BJ (cell line): ENCODE data around the gene LRRN4. TPM values are rescaled to one million over a fixed set of nuclear protein-coding genes. Genes with fewer than 3 reads are reported as not detected.

Experiments
- CTCF ChIA-PET: fragments of 350-600 bp; formaldehyde crosslinking; extraction: SDS; loops from one replicate; lab custom pipeline; 2021; ENCODE audit warnings: antibody characterized with exemption, inconsistent platforms; lab: Yijun Ruan, JAX
- POLR2A ChIA-PET: fragments of 300-600 bp; sonication (Branson Sonifier 250); formaldehyde crosslinking; extraction: SDS; loops from one replicate; lab custom pipeline; 2021; ENCODE audit warnings: antibody characterized with exemption; lab: Charles Lee
- DNase-seq: peaks from one replicate; pipeline ENCODE4 v3.0.0-alpha.2; 2011; ENCODE audit warnings: low read depth
- H3K27me3 ChIP-seq: 2 replicates; pipeline ENCODE4 v1.6.0; 2011; ENCODE audit warnings: low read length; ENCODE audit not compliant: control insufficient read depth, insufficient read depth
- H3K36me3 ChIP-seq: 2 replicates; pipeline ENCODE4 v1.5.1; 2011; ENCODE audit warnings: low read length; ENCODE audit not compliant: control insufficient read depth, insufficient read depth
- H3K4me3 ChIP-seq: 2 replicates; pipeline ENCODE4 v1.5.1; 2011; ENCODE audit warnings: low read depth, mild to moderate bottlenecking, control low read depth, low read length
- CTCF ChIP-seq: IDR thresholded peaks from 2 replicates; pipeline ENCODE4 v1.5.1; 2011; ENCODE audit warnings: low read depth, mild to moderate bottlenecking, control low read depth, inconsistent platforms, low read length, moderate library complexity; ENCODE audit not compliant: insufficient read depth
- polyA plus RNA-seq: library from polyadenylated mRNA; depleted of rRNA; stranded (reverse); fragments of >200 nt; gene quantifications from 2 replicates; pipeline ENCODE4 v1.2.3, GENCODE V29; 2011

Gene LRRN4
- polyA plus RNA-seq, 1 experiment, result 0.06 TPM

GRCh38 chr20:6028818-6029217 is 25.0 kb downstream of the LRRN4 start:
- ChIA-PET POLR2A (no interaction called here), CTCF (interaction anchor here (1.3 kb wide), 1 partner anchor 10 kb away, joined by 3 read pairs; no protein-coding TSS in a partner anchor)
- Histone ChIP-seq H3K36me3 (peaks cover 9% of the 10 kb centered on the region), H3K4me3 (no peak overlapping the region), H3K27me3 (no peaks in the 10 kb centered on the region)
- TF ChIP-seq CTCF, result no peak
- no peak for DNase-seq

GRCh38 chr20:6026051-6026450 is 27.8 kb downstream of the LRRN4 start:
- TF ChIP-seq CTCF, result no peak
- no peak overlapping the region for H3K4me3 ChIP-seq
- CTCF ChIA-PET, result no interaction called here

DNA sequence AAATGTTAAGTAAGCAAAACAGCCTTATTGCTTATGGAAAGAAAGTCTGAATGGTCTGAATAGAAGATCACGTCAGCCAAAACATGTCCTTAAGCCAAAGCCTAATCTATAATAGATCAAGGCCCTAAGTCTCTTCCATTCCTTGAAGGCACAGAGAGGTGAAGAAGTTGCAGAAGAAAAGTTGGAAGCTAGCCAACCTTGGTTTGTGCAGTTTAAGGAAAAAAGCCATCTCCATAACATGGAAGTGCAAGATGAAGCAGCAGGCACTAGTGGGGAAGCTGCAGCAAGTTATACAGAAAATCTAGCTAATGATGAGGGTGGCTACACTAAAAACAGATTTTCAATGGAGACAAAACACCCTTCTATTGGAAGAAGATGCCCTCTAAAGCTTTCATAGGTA is 29.1 kb downstream of the LRRN4 start:
- H3K4me3 ChIP-seq, result no peak overlapping the region
- ChIA-PET CTCF (interaction anchor here (1.4 kb wide), 1 partner anchor 16 kb away, joined by 3 read pairs; no protein-coding TSS in a partner anchor), POLR2A (no interaction called here)
- no peaks in the 10 kb centered on the region for H3K27me3 ChIP-seq
- TF ChIP-seq CTCF, result no peak
- no peak for DNase-seq
- peaks cover 9% of the 10 kb centered on the region for H3K36me3 ChIP-seq

More at GRCh38 chr20:6026051-6026450, 27.8 kb downstream of the LRRN4 start:
- no peaks in the 10 kb centered on the region for H3K27me3 ChIP-seq
- POLR2A ChIA-PET, result no interaction called here
- DNase-seq, result no peak
- peaks cover 9% of the 10 kb centered on the region for H3K36me3 ChIP-seq

DNA sequence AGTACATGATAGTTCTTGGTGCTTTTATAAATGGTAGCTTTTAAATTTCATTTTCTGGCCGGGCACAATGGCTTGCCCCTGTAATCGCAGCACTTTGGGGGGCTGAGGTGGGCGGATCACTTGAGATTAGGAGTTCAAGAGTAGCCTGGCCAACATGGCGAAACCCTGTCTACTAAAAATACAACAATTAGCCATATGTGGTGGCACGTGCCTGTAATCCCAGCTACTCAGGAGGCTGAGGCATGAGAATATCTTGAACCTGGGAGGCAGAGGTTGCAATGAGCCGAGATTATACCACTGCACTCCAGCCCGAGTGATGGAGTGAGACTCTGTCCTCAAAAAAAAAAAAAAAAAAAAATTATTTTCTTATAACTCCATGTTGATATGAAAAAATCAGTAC is 36.0 kb downstream of the LRRN4 start:
- DNase-seq, result no peak
- CTCF ChIA-PET, result interaction anchor here (1.0 kb wide), 1 partner anchor 9 kb away, joined by 3 read pairs; no protein-coding TSS in a partner anchor
- POLR2A ChIA-PET, result no interaction called here
- H3K4me3 ChIP-seq, result no peak overlapping the region
- H3K27me3 ChIP-seq, result no peaks in the 10 kb centered on the region
- TF ChIP-seq CTCF, result no peak
- peaks cover 4% of the 10 kb centered on the region; the same call in 1 of the 2 replicates for H3K36me3 ChIP-seq

DNA sequence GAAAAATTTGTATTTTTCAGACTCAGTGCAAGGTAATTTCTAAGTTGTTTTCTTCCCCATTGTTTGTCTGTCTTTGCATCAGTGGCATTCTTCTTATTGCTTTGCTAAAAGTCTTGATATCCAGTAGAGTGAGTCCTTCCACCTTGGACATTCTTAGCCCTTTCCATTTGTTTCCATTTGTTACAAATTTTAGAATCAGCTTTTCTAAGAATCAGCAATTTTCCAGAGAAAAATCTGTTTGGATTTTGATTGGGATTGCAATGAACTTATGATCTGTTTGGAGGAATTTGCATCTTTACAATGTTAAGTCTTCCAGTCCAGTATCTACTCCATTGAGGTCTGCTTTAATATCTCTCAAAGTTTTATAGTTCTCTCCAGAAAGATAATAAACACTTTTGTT is 36.4 kb downstream of the LRRN4 start:
- DNase-seq, result no peak
- Histone ChIP-seq H3K36me3 (peaks cover 5% of the 10 kb centered on the region), H3K4me3 (no peak overlapping the region), H3K27me3 (no peaks in the 10 kb centered on the region)
- CTCF ChIA-PET, result interaction anchor here (1.0 kb wide), 1 partner anchor 10 kb away, joined by 3 read pairs; no protein-coding TSS in a partner anchor
- POLR2A ChIA-PET, result no interaction called here
- TF ChIP-seq CTCF, result no peak
